Measurements from ENCODE around the gene APPBP2. TPM values are rescaled to one million over a fixed set of nuclear protein-coding genes. Genes with fewer than 3 reads are reported as not detected.

APPBP2 gene
- total RNA-seq, 1 experiment from 2014 or later = 25.8 TPM

- Histone ChIP-seq H3K4me3 (ENCODE audit: low read depth in 2 of 2, low read length in 2 of 2) (no peak overlapping the region), H3K27me3 (ENCODE audit: control insufficient read depth, insufficient read depth, low read length) (no peaks in the 10 kb centered on the region), H3K36me3 (ENCODE audit: control insufficient read depth, insufficient read depth, low read length) (no peaks in the 10 kb centered on the region), H3K9me3 (ENCODE audit: control insufficient read depth, insufficient read depth, low read depth, low read length) (no peaks in the 10 kb centered on the region), H3K4me1 (ENCODE audit: control insufficient read depth, insufficient read depth, low read length) (no peaks in the 10 kb centered on the region), H3K27ac (ENCODE audit: low read length) (no peak overlapping the region)
- in situ Hi-C loops (cut with HindIII; ENCODE audit: low pct_unique_long_range_greater_than_20kb, low sequenced_read_pairs) = no loop called here
- no TSS peak for BruUV-seq (replicated peaks)
- no peak for TF ChIP-seq CTCF (IDR thresholded peaks at IDR 0.05)
- DNase-seq (ENCODE audit: low read depth, low spot score) (no peak), ATAC-seq (no peak)
- intact Hi-C loops (cut with micrococcal nuclease; ENCODE audit: unreplicated experiment) = no loop called here
- ChIA-PET CTCF (interaction anchor here (0.7 kb wide), 1 partner anchor 304 kb away, joined by 3 read pairs; no protein-coding TSS in a partner anchor), POLR2A (no interaction called here)
These were observed 9.6 kb upstream of the APPBP2 start for GRCh38 chr17:60535382-60536279.

GRCh38 chr17:60534613-60535157 lies 8.6 kb upstream of the APPBP2 start:
- Histone ChIP-seq H3K27ac (ENCODE audit: low read length) (no peak overlapping the region), H3K36me3 (ENCODE audit: control insufficient read depth, insufficient read depth, low read length) (no peaks in the 10 kb centered on the region), H3K4me3 (ENCODE audit: low read depth in 2 of 2, low read length in 2 of 2) (no peak overlapping the region), H3K4me1 (ENCODE audit: control insufficient read depth, insufficient read depth, low read length) (no peaks in the 10 kb centered on the region), H3K27me3 (ENCODE audit: control insufficient read depth, insufficient read depth, low read length) (no peaks in the 10 kb centered on the region), H3K9me3 (ENCODE audit: control insufficient read depth, insufficient read depth, low read depth, low read length) (no peaks in the 10 kb centered on the region)
- DNase-seq (ENCODE audit: low read depth, low spot score) (no peak), ATAC-seq (no peak)
- intact Hi-C loops (cut with micrococcal nuclease; ENCODE audit: unreplicated experiment) (no loop called here), in situ Hi-C loops (cut with HindIII; ENCODE audit: low pct_unique_long_range_greater_than_20kb, low sequenced_read_pairs) (no loop called here)
- no peak for TF ChIP-seq SIN3A (IDR thresholded peaks at IDR 0.05; ENCODE audit: borderline replicate concordance, insufficient read depth, low read depth, low read length)
- TF ChIP-seq POLR2AphosphoS5 (IDR thresholded peaks at IDR 0.05; ENCODE audit: low read depth, low read length) = no peak
- TF ChIP-seq REST (IDR thresholded peaks at IDR 0.05; ENCODE audit: insufficient read depth in 1 of 2, low read depth in 2 of 2, low read length in 1 of 2) = no peak
- TF ChIP-seq TCF7L2 (IDR thresholded peaks at IDR 0.05; ENCODE audit: low read depth, low read length) = no peak
- TF ChIP-seq CTCF (IDR thresholded peaks at IDR 0.05) = no peak
- CTCF ChIA-PET = no interaction called here
- POLR2A ChIA-PET = no interaction called here
- BruUV-seq (replicated peaks) = no TSS peak
